GM18505 (cell line): ENCODE data around the gene DEPP1.

Experiments
- ATAC-seq: cut with Tn5 transposase; IDR thresholded peaks from one replicate; pipeline ENCODE4 v1.9.1; 2021; ENCODE audit not compliant: unreplicated experiment
- POLR2A ChIP-seq: IDR thresholded peaks from 4 replicates; pipeline ENCODE4 v1.6.1; 2011; ENCODE audit warnings: borderline replicate concordance; ENCODE audit not compliant: insufficient read depth, insufficient read length; ENCODE audit errors: extremely low read depth

The DEPP1 gene

DNA sequence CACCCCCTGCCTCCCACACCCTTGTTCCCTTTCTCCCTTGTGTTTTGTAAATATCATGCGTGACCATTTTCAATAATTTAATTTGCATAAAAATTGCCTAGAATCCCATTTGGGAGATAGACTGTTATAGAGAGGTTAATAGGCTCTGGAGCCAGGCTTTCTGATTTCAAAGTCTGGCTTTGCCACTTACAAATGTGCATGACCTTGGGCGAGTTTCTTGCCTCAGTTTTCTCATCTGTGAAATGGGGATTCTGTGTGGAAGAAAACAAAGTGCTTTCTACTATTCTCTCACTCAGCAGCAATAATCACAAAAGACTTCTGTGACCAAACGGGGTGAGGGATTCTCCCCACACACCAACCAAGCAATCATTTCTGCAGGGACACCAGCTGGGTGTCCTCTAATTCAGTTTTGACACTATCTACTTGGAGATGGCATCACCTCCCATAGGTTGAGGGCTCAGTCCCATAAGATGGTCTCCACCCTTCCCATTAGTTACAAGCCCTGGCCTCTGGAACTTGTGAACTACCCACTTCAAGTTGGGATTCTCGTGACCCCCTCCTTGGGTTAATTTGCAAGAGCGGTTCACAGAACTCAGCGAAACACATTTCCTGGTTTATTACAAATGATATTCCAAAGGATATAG lies 18.6 kb upstream of the DEPP1 start:
- no peak for ATAC-seq

GRCh38 chr10:44995914-44996669 lies 17.5 kb upstream of the DEPP1 start:
- TF ChIP-seq POLR2A, result no peak
- ATAC-seq, result no peak

More for the DNA sequence above, 18.6 kb upstream of the DEPP1 start:
- no peak for TF ChIP-seq POLR2A

- no peak for TF ChIP-seq POLR2A
- no peak for ATAC-seq
Measured at GRCh38 chr10:44995581-44995913, 16.9 kb upstream of the DEPP1 start.

- ATAC-seq, result no peak
- no peak for TF ChIP-seq POLR2A
Measured at GRCh38 chr10:44994752-44995530, 16.3 kb upstream of the DEPP1 start.

DNA sequence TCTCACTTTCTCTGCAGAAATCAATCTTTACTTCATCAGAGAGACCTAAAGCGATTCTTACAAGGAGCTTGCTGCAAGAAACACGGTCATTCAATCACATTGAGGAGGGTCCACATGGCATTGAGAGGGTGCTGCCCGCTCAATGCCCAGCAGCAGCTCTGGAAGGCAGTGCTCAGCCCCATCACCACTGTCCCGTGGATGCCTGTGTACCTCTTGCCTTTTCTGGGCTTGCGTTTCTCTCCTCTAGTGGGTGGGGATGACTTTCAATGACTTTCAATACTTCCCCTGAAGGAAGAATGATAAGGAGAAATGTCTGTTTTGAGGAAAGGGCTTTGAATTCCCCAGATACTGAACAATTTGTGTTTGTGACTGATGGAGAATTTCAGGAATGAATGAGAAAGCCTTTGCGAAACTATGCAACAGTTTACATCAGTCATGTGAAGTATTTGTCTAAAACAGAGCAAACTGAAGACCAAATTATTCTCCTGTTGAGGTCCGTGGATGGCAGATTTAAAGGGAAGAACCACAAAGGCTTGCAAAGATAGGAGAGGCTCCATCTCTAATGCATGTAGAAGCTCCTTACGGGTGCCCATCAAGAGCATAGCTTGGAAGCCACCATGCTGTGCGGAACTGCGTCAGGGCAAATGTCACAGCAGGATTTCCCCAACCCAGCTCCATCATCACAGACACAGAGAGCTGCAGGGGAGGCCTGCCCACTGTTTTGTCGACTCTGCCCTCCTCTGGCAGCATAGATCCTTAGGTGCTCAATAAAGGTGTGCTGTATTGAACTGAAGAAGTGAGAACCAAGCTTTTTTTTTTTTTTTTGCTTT lies 15.5 kb upstream of the DEPP1 start:
- ATAC-seq, result no peak
- TF ChIP-seq POLR2A, result no peak

GRCh38 chr10:44993226-44993921 lies 14.8 kb upstream of the DEPP1 start:
- ATAC-seq, result no peak

DNA sequence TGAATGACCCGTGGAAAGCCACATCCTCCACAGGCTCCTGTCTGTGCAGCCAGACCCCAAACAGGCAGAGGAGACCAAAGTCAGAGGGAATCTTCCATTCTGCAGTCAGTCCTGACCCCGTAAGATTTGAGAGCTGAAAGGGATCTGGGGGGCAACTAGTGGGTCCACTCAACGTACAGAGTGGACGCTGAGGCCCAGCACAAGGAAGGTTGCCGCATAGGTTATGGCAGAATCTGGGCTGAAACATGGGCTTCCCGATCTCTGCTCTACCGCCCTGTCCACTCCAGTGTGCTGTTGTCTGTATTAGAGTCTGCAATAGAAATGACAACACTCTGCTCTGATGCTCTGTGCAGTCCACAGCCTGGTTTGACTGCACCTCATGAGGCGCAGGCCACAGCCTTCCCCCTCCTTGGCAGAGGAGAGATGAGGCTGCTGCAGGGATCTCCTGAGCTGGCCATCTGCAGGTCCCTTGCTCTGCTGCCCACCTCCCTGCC lies 14.2 kb upstream of the DEPP1 start:
- no peak for ATAC-seq

More at GRCh38 chr10:44993226-44993921, 14.8 kb upstream of the DEPP1 start:
- no peak for TF ChIP-seq POLR2A

GRCh38 chr10:44992070-44992731 lies 13.6 kb upstream of the DEPP1 start:
- TF ChIP-seq POLR2A, result no peak
- no peak for ATAC-seq

More for the DNA sequence above, 14.2 kb upstream of the DEPP1 start:
- no peak for TF ChIP-seq POLR2A

GRCh38 chr10:44991571-44991970 lies 13.0 kb upstream of the DEPP1 start:
- no peak for TF ChIP-seq POLR2A
- no peak for ATAC-seq

GRCh38 chr10:44990965-44991364 lies 12.4 kb upstream of the DEPP1 start:
- ATAC-seq, result no peak
- no peak for TF ChIP-seq POLR2A

DNA sequence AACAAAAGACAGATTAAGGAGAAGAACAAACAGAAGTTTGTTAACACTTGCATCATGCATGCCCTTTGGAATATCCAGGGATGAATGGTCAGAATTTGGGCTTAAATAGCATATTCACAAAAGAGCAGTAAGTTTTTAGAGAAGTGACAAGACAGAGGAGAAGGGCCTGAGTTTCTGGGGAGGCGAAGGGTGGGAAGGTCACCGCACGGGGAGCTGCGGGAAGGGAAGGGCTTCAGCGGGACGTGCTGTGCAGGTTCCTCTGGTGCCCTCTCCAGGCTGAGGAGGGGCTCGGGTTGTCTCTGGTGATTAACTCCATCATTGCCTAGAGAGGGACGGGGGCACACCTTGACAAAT lies 11.7 kb upstream of the DEPP1 start:
- TF ChIP-seq POLR2A, result no peak
- ATAC-seq, result no peak
